Right lobe of liver (tissue), 4 donors: ENCODE measurements around the gene USP7.

Experiments
- POLR2A ChIP-seq: fragments of 450-650 bp; IDR thresholded peaks from one replicate; pipeline ENCODE4 v1.6.1; 2017; ENCODE audit warnings: antibody characterized with exemption, mild to moderate bottlenecking
- TF ChIP-seq, protein P1 (sequence below), 4 donors: fragments of 200-600 bp in 3 of 4; fragments of 450-650 bp in 1 of 4; IDR thresholded peaks; one replicate each; pipeline versions ENCODE4 v1.5.1 to v1.8.0; 2016 to 2022; ENCODE audit warnings: antibody characterized with exemption in 4 of 4, mild to moderate bottlenecking in 2 of 4
- donor health status: DM: no; HTN: no; CAD: no.
- donor health status: DM: no; HTN: no; CAD: no.
- donor health status: DM: no; HTN: yes; CAD: no.

DNA sequence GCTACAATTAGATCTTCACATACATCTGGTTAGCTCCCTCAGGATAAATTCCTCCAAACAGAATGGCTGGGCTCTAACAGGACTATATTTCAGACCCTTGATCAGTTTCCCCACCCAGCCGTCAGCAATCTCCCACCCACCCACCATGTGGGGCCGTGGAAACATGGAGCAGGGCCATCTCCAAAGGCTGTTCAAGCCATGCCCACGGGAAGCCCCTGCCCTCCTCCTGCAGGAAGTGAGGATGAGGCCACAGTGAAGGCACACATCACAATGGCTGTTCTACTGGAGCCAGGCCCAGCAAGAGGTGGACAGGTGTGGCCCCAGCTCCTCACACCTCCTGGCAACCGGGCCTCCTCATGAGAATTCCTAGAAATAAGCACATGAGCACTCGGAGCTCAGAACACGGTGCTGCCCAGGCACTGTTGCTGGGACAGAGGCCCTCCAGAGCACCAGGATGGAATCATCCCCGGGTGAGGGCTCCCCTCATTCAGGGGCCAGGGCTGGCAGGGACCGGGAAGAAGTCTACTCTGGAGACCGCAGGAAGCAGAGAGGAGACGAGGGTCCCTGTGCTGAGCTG lies 81.6 kb downstream of the USP7 start, which contains the start of gene LITAFD:
- TF ChIP-seq, protein P1, sequence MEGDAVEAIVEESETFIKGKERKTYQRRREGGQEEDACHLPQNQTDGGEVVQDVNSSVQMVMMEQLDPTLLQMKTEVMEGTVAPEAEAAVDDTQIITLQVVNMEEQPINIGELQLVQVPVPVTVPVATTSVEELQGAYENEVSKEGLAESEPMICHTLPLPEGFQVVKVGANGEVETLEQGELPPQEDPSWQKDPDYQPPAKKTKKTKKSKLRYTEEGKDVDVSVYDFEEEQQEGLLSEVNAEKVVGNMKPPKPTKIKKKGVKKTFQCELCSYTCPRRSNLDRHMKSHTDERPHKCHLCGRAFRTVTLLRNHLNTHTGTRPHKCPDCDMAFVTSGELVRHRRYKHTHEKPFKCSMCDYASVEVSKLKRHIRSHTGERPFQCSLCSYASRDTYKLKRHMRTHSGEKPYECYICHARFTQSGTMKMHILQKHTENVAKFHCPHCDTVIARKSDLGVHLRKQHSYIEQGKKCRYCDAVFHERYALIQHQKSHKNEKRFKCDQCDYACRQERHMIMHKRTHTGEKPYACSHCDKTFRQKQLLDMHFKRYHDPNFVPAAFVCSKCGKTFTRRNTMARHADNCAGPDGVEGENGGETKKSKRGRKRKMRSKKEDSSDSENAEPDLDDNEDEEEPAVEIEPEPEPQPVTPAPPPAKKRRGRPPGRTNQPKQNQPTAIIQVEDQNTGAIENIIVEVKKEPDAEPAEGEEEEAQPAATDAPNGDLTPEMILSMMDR (IDR thresholded peaks at IDR 0.05): no peak
- no peak for TF ChIP-seq POLR2A
